Kidney epithelial cell (primary cell): ENCODE results near the gene IGF2BP2. TPM values are rescaled to one million over a fixed set of nuclear protein-coding genes. Genes with fewer than 3 reads are reported as not detected.

ENCODE experiments used
- DNase-seq: peaks from one replicate; pipeline ENCODE4 v3.0.0-alpha.2; 2010; ENCODE audit warnings: low read depth
- H3K27me3 ChIP-seq: 2 replicates; pipeline ENCODE4 v1.6.0; 2011; ENCODE audit warnings: low read length; ENCODE audit not compliant: control insufficient read depth, insufficient read depth
- H3K36me3 ChIP-seq: 2 replicates; pipeline ENCODE4 v1.5.1; 2011; ENCODE audit warnings: low read length; ENCODE audit not compliant: control insufficient read depth, insufficient read depth
- H3K4me3 ChIP-seq: 2 replicates; pipeline ENCODE4 v1.5.1; 2011; ENCODE audit warnings: low read depth, mild to moderate bottlenecking, control low read depth, low read length
- CTCF ChIP-seq: IDR thresholded peaks from 2 replicates; pipeline ENCODE4 v1.5.1; 2011; ENCODE audit warnings: mild to moderate bottlenecking, moderate library complexity, low read length, control low read depth, inconsistent platforms; ENCODE audit not compliant: insufficient read depth, poor library complexity, severe bottlenecking
- total RNA-seq: library from RNA; depleted of rRNA; stranded (reverse); fragments of >200 nt; gene quantifications from 2 replicates; pipeline ENCODE4 v1.2.3, GENCODE V29; 2015

IGF2BP2 gene
- total RNA-seq, 1 donor from 2014 or later, result 77.0 TPM

GRCh38 chr3:185864767-185865166 lies 39.9 kb upstream of the IGF2BP2 start:
- no peak for TF ChIP-seq CTCF
- DNase-seq, result no peak
- Histone ChIP-seq H3K27me3 (no peaks in the 10 kb centered on the region), H3K36me3 (no peaks in the 10 kb centered on the region), H3K4me3 (no peak overlapping the region)

DNA sequence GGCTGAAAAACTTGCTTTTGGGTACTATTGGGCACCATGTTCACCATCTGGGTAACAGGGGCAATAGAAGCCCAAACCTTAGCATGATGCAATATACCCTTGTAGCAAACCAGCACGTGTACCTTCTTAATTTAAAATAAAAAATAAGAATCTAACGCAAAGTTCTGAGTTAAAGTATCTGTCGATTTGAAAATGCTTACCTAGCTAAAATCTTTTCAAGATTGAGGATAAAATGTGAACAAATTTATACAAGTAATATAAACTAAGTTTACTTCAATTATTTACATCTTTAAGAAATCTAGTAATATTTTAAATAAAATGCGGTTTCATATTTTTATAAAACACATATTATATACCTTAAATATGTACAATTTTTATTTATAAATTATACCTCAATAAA lies 38.1 kb upstream of the IGF2BP2 start:
- no peak overlapping the region for H3K4me3 ChIP-seq
- no peaks in the 10 kb centered on the region for H3K27me3 ChIP-seq
- no peak for DNase-seq
- no peak for TF ChIP-seq CTCF
- H3K36me3 ChIP-seq, result no peaks in the 10 kb centered on the region

DNA sequence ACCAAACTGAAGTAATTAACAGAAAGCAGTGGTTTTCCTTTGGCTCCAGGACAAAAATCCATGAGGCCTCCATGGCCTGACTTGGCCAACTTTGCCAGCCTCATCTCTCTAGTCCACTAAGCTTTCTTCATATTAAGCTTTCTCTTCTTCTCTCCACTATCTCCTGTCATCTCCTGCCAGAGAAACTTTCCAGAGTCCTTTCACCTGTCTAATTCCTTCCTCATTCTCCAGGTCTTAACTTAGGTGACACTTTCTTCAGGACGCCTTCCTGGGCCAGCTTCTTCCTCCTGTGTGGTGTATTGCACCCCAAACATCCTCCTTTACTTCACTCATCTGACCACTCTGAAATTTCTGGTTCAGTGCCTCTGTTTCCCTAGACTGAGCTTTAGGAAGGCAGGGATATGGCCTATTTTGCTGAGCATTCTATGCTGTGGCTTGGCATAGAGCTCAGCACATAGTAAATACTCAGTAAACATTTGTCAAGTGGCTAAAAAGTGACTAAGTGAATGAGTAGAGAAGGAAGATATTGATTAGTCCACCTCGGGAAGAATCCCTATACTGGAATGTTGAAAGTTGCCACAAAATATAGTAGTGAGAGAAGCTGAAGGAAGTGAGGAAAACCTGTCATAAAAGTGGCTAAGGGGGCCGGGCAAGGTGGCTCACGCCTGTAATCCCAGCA lies 34.6 kb upstream of the IGF2BP2 start:
- H3K36me3 ChIP-seq, result no peaks in the 10 kb centered on the region
- TF ChIP-seq CTCF, result no peak
- no peak for DNase-seq
- no peaks in the 10 kb centered on the region for H3K27me3 ChIP-seq
- no peak overlapping the region for H3K4me3 ChIP-seq

DNA sequence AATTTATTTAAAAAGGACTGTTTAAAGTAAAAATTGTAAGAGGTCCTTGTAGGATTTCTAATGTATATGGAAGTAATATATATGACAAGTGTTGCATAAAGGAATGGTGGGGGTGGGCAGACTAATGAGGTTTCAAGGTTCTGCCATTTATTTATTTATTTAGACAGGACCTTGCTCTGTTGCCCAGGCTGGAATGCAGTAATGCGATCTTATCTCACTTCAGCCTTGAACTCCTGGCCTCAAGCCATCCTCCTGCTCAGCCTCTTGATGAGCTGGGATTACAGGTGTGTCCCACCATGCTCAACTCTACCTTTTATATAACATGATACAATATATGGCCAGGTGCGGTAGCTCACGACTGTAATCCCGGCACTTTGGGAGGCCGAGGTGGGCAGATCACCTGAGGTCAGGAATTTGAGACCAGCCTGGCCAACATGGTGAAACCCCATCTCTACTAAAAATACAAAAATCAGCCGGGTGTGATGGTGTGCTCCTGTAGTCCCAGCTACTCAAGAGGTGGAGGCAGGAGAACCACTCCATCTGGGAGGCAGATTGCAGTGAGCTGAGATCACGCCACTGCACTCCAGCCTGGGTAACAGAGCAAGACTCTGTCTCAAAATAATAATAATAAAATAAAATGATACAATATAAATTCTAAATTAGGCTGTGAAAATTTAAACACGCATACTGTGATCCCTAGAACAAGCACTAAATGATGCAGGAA lies 33.8 kb upstream of the IGF2BP2 start:
- no peak for DNase-seq
- TF ChIP-seq CTCF, result no peak
- Histone ChIP-seq H3K36me3 (no peaks in the 10 kb centered on the region), H3K27me3 (no peaks in the 10 kb centered on the region), H3K4me3 (no peak overlapping the region)

GRCh38 chr3:185857208-185857607 lies 32.4 kb upstream of the IGF2BP2 start:
- Histone ChIP-seq H3K4me3 (no peak overlapping the region), H3K36me3 (no peaks in the 10 kb centered on the region), H3K27me3 (no peaks in the 10 kb centered on the region)
- DNase-seq, result no peak
- TF ChIP-seq CTCF, result no peak
